Posterior cingulate gyrus (tissue), 11 donors: Measurements from ENCODE around the gene CIAO1.
"Not testable (repeated sequence)": the region's sequence is repeated elsewhere in the genome, so short reads cannot be mapped to it uniquely, and the experiment has no call there.

Experiments
- DNase-seq, 10 donors: peaks; one replicate each; pipeline versions ENCODE4 v3.0.0 to v3.0.0-alpha.2; 2020 to 2021; ENCODE audit warnings: mixed read lengths in 3 of 10
- intact Hi-C: fragments of 100-400 bp; cut with DNase I; formaldehyde crosslinking; loops from one replicate; pipeline ENCODE4 v1.15.1; 2023

The CIAO1 gene

GRCh38 chr2:96265840-96266679 lies at the start of gene CIAO1, which contains the start of gene TMEM127:
Gene CIAO1 (plus strand): TSS chr2:96266225. CDS start chr2:96266351, 126 bp downstream.
Gene TMEM127 (minus strand): TSS chr2:96265997. CDS start chr2:96265381, 616 bp downstream.
- intact Hi-C loops: loop anchor here (1.0 to 2.0 kb wide), 3 partner anchors 39 to 121 kb away; partner anchors contain the start of genes DUSP2, SNRNP200 and STARD7
- DNase-seq: peak; percentile 97 to 100 (median 99)

- DNase-seq: no peak
- intact Hi-C loops: no loop called here
Observed at GRCh38 chr2:96218508-96219131, 47.4 kb upstream of the CIAO1 start.

GRCh38 chr2:96219959-96220358 lies 46.1 kb upstream of the CIAO1 start:
- DNase-seq, intact Hi-C loops: not testable (repeated sequence)

GRCh38 chr2:96221106-96221505 lies 44.9 kb upstream of the CIAO1 start:
- intact Hi-C loops, DNase-seq: not testable (repeated sequence)

GRCh38 chr2:96225016-96225533 lies 41.0 kb upstream of the CIAO1 start:
- no peak for DNase-seq

GRCh38 chr2:96231316-96231715 lies 34.7 kb upstream of the CIAO1 start:
- intact Hi-C loops: no loop called here
- DNase-seq: no peak

More at GRCh38 chr2:96225016-96225533, 41.0 kb upstream of the CIAO1 start:
- intact Hi-C loops: no loop called here

GRCh38 chr2:96233436-96233835 lies 32.6 kb upstream of the CIAO1 start:
- no peak for DNase-seq
- intact Hi-C loops: no loop called here

- intact Hi-C loops: no loop called here
- no peak for DNase-seq
Observed at GRCh38 chr2:96233880-96234316, 32.1 kb upstream of the CIAO1 start.

GRCh38 chr2:96236882-96237281 lies 29.1 kb upstream of the CIAO1 start:
- no peak for DNase-seq

GRCh38 chr2:96238266-96238665 lies 27.8 kb upstream of the CIAO1 start:
- DNase-seq: no peak
- intact Hi-C loops: no loop called here

More at GRCh38 chr2:96236882-96237281, 29.1 kb upstream of the CIAO1 start:
- intact Hi-C loops: no loop called here

GRCh38 chr2:96239091-96239490 lies 26.9 kb upstream of the CIAO1 start:
- intact Hi-C loops: no loop called here
- no peak for DNase-seq

GRCh38 chr2:96239745-96240264 lies 26.2 kb upstream of the CIAO1 start:
- intact Hi-C loops: no loop called here

GRCh38 chr2:96240341-96241038 lies 25.5 kb upstream of the CIAO1 start:
- no peak for DNase-seq
- intact Hi-C loops: no loop called here

More at GRCh38 chr2:96239745-96240264, 26.2 kb upstream of the CIAO1 start:
- no peak for DNase-seq

- no peak for DNase-seq
- intact Hi-C loops: no loop called here
Observed at GRCh38 chr2:96241227-96241626, 24.8 kb upstream of the CIAO1 start.

- DNase-seq: peak in 2 of 10 donors; percentile 33 to 90
- intact Hi-C loops: no loop called here
Observed at GRCh38 chr2:96241900-96242611, 24.0 kb upstream of the CIAO1 start.

GRCh38 chr2:96243843-96244242 lies 22.2 kb upstream of the CIAO1 start:
- intact Hi-C loops: no loop called here
- DNase-seq: no peak

GRCh38 chr2:96245609-96246390 lies 20.2 kb upstream of the CIAO1 start:
- DNase-seq: no peak
- intact Hi-C loops: no loop called here

- no peak for DNase-seq
- intact Hi-C loops: no loop called here
Observed at GRCh38 chr2:96247009-96247408, 19.0 kb upstream of the CIAO1 start.

- intact Hi-C loops: no loop called here
- DNase-seq: no peak
Observed at GRCh38 chr2:96247896-96248295, 18.1 kb upstream of the CIAO1 start.
